Lower lobe of right lung (tissue), 2 donors: ENCODE measurements around the gene MYF6. TPM values are rescaled to one million over a fixed set of nuclear protein-coding genes. Genes with fewer than 3 reads are reported as not detected.

ENCODE experiments used
- ATAC-seq, 2 donors: fragments of 200-7000 bp; cut with Tn5 transposase; one replicate each; pipeline ENCODE4 v1.9.1; 2020 to 2022; ENCODE audit warnings: mild to moderate bottlenecking in 2 of 2, moderate library complexity in 2 of 2
- DNase-seq: peaks from one replicate; pipeline ENCODE4 v3.0.0-alpha.2; 2020
- H3K27ac ChIP-seq: fragments of 200-600 bp; one replicate; pipeline ENCODE4 v1.8.0; 2022
- H3K27me3 ChIP-seq: fragments of 200-600 bp; one replicate; pipeline ENCODE4 v1.8.0; 2022; ENCODE audit warnings: low read depth
- H3K36me3 ChIP-seq: fragments of 200-600 bp; one replicate; pipeline ENCODE4 v1.8.0; 2022; ENCODE audit warnings: mild to moderate bottlenecking
- H3K4me1 ChIP-seq: fragments of 200-600 bp; one replicate; pipeline ENCODE4 v1.8.0; 2022
- H3K4me3 ChIP-seq: fragments of 200-600 bp; one replicate; pipeline ENCODE4 v1.8.0; 2022; ENCODE audit warnings: mild to moderate bottlenecking
- H3K9me3 ChIP-seq: fragments of 200-600 bp; one replicate; pipeline ENCODE4 v1.8.0; 2022
- CTCF ChIP-seq: fragments of 200-600 bp; IDR thresholded peaks from one replicate; pipeline ENCODE4 v1.8.0; 2022; ENCODE audit warnings: antibody characterized with exemption, mild to moderate bottlenecking
- intact Hi-C: fragments of 100-400 bp; cut with DNase I; formaldehyde crosslinking; loops from one replicate; pipeline ENCODE4 v1.11.0; 2022
- total RNA-seq: library from RNA; stranded (reverse); fragmentation: NEBNext Ultra II Directional; extraction: Animal tissue kit (Norgen Biotek cat#: 25700); gene quantifications from one replicate; pipeline ENCODE4 v1.2.1, GENCODE V29; 2021
- donor health status: DM: no; HTN: yes; CAD: no; lungs with severe emphysema.

Gene MYF6
- total RNA-seq, 1 donor from 2014 or later = not detected

- H3K36me3 ChIP-seq = no peaks in the 10 kb centered on the region
- H3K4me1 ChIP-seq = no peaks in the 10 kb centered on the region
- TF ChIP-seq CTCF = no peak
- ATAC-seq = no peak
- no peak for DNase-seq
- peaks cover 31% of the 10 kb centered on the region for H3K27me3 ChIP-seq
- no peak overlapping the region for H3K4me3 ChIP-seq
- no peaks in the 10 kb centered on the region for H3K9me3 ChIP-seq
- H3K27ac ChIP-seq = no peak overlapping the region
- intact Hi-C loops = no loop called here
Measured at GRCh38 chr12:80711866-80712265, 4.4 kb downstream of the MYF6 start.

GRCh38 chr12:80712866-80713265 is 5.4 kb downstream of the MYF6 start:
- no peak overlapping the region for H3K27ac ChIP-seq
- H3K9me3 ChIP-seq = no peaks in the 10 kb centered on the region
- ATAC-seq (no peak), DNase-seq (no peak)
- H3K27me3 ChIP-seq = peaks cover 24% of the 10 kb centered on the region
- no peak for TF ChIP-seq CTCF
- H3K36me3 ChIP-seq = no peaks in the 10 kb centered on the region
- no peak overlapping the region for H3K4me3 ChIP-seq
- intact Hi-C loops = no loop called here
- H3K4me1 ChIP-seq = no peaks in the 10 kb centered on the region

GRCh38 chr12:80713419-80713818 is 6.0 kb downstream of the MYF6 start:
- no peaks in the 10 kb centered on the region for H3K36me3 ChIP-seq
- peaks cover 20% of the 10 kb centered on the region for H3K27me3 ChIP-seq
- TF ChIP-seq CTCF = no peak
- DNase-seq (no peak), ATAC-seq (no peak)
- no peak overlapping the region for H3K27ac ChIP-seq
- no peaks in the 10 kb centered on the region for H3K4me1 ChIP-seq
- no peaks in the 10 kb centered on the region for H3K9me3 ChIP-seq
- intact Hi-C loops = no loop called here
- H3K4me3 ChIP-seq = no peak overlapping the region

GRCh38 chr12:80714055-80714454 is 6.6 kb downstream of the MYF6 start:
- H3K9me3 ChIP-seq = no peaks in the 10 kb centered on the region
- H3K4me1 ChIP-seq = no peaks in the 10 kb centered on the region
- intact Hi-C loops = no loop called here
- TF ChIP-seq CTCF = no peak
- no peaks in the 10 kb centered on the region for H3K36me3 ChIP-seq
- no peak overlapping the region for H3K4me3 ChIP-seq
- no peak for ATAC-seq
- H3K27ac ChIP-seq = no peak overlapping the region
- no peak for DNase-seq
- peaks cover 14% of the 10 kb centered on the region for H3K27me3 ChIP-seq

- TF ChIP-seq CTCF = no peak
- no peaks in the 10 kb centered on the region for H3K36me3 ChIP-seq
- ATAC-seq (no peak), DNase-seq (no peak)
- intact Hi-C loops = no loop called here
- no peaks in the 10 kb centered on the region for H3K9me3 ChIP-seq
- H3K27ac ChIP-seq = no peak overlapping the region
- H3K4me1 ChIP-seq = no peaks in the 10 kb centered on the region
- H3K4me3 ChIP-seq = no peak overlapping the region
- peaks cover 9% of the 10 kb centered on the region for H3K27me3 ChIP-seq
Measured at GRCh38 chr12:80714846-80715245, 7.4 kb downstream of the MYF6 start.

DNA sequence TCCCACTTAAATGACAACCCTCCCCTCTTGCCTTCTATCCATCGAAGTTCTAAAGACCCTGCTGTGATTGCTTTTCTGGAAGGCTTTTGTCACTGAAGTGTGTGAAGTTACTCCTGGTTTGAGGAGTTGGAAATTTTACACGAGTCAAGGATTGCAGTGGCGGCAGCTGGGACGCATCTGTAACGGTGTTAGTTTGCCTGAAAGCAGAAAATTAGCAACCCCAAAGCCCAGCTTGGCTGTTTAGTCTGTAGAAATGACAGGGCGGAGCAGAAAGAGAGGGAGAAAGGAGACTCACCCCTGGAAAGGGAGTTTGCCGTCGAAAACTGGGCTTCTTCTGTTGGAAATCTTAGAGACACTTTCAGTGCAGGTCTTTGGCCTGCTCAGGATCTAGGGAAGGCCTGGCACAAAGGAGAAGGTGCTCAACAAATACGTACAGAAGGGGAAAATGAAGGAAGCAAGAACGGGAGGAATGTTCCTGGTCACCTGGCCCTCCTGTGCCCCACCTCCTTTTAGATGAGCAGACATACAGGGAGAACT is 8.3 kb downstream of the MYF6 start:
- H3K27ac ChIP-seq = no peak overlapping the region
- TF ChIP-seq CTCF = no peak
- ATAC-seq = no peak
- H3K9me3 ChIP-seq = no peaks in the 10 kb centered on the region
- no peaks in the 10 kb centered on the region for H3K4me1 ChIP-seq
- intact Hi-C loops = no loop called here
- H3K36me3 ChIP-seq = no peaks in the 10 kb centered on the region
- H3K4me3 ChIP-seq = no peak overlapping the region
- H3K27me3 ChIP-seq = peaks cover 7% of the 10 kb centered on the region
- DNase-seq = no peak
